OCI-LY3 (cell line): ENCODE measurements around the gene LOXHD1.

Source experiments
- H2AFZ ChIP-seq: fragments of 200-600, 300-600 bp; shearing (Covaris generic); 2 replicates; pipeline ENCODE4 v1.6.0; 2014; ENCODE audit warnings: antibody characterized with exemption, low read depth, low read length
- H3K27ac ChIP-seq: fragments of 200-600, 300-600 bp; sonication (generic); 2 replicates; pipeline ENCODE4 v1.5.1; 2014; ENCODE audit warnings: mild to moderate bottlenecking, low read length, moderate library complexity, mixed read lengths
- H3K27me3 ChIP-seq: fragments of 200-600, 300-600 bp; sonication (generic); 2 replicates; pipeline ENCODE4 v1.6.1; 2014; ENCODE audit warnings: low read depth, low read length, mixed read lengths
- H3K36me3 ChIP-seq: fragments of 200-600, 300-600 bp; sonication (generic); replicated peaks from 2 replicates; pipeline ENCODE3; 2014; ENCODE audit warnings: low read depth, low read length, mixed read lengths
- H3K4me1 ChIP-seq: fragments of 300-600, 200-600 bp; sonication (generic); 2 replicates; pipeline ENCODE4 v1.6.1; 2014; ENCODE audit warnings: low read length, mixed read lengths
- H3K4me2 ChIP-seq: fragments of 200-600, 300-600 bp; sonication (generic); 2 replicates; pipeline ENCODE4 v1.6.1; 2014; ENCODE audit warnings: low read length, mixed read lengths
- H3K4me3 ChIP-seq: fragments of 300-600, 200-600 bp; sonication (generic); 2 replicates; pipeline ENCODE4 v1.5.1; 2014; ENCODE audit warnings: antibody characterized with exemption, mild to moderate bottlenecking, low read length, moderate library complexity
- H3K79me2 ChIP-seq: fragments of 300-600, 200-600 bp; shearing (Covaris generic); 2 replicates; pipeline ENCODE4 v1.6.1; 2014; ENCODE audit warnings: mild to moderate bottlenecking, low read length, mixed read lengths
- H3K9ac ChIP-seq: fragments of 300-600, 200-600 bp; shearing (Covaris generic); 2 replicates; pipeline ENCODE4 v1.6.0; 2014; ENCODE audit warnings: mild to moderate bottlenecking, low read length, moderate library complexity
- H3K9me3 ChIP-seq: fragments of 200-600, 300-600 bp; shearing (Covaris generic); 2 replicates; pipeline ENCODE4 v1.6.1; 2014; ENCODE audit warnings: low read length, mixed read lengths; ENCODE audit not compliant: insufficient read depth
- H4K20me1 ChIP-seq: fragments of 200-600, 300-600 bp; sonication (generic); 2 replicates; pipeline ENCODE4 v1.6.1; 2016; ENCODE audit warnings: low read length, mixed read lengths; ENCODE audit not compliant: insufficient read depth
- EZH2phosphoT487 ChIP-seq: fragments of 200-600 bp; shearing (Covaris generic); IDR thresholded peaks from 2 replicates; pipeline ENCODE4 v1.6.1; 2018; ENCODE audit warnings: antibody characterized with exemption, mixed run types, low read depth
- TF ChIP-seq, protein P1 (sequence below): fragments of 200-600, 300-600 bp; sonication (generic); IDR thresholded peaks from 2 replicates; pipeline ENCODE4 v1.5.1; 2014; ENCODE audit warnings: antibody characterized with exemption, low read length, low read depth

Gene LOXHD1

DNA sequence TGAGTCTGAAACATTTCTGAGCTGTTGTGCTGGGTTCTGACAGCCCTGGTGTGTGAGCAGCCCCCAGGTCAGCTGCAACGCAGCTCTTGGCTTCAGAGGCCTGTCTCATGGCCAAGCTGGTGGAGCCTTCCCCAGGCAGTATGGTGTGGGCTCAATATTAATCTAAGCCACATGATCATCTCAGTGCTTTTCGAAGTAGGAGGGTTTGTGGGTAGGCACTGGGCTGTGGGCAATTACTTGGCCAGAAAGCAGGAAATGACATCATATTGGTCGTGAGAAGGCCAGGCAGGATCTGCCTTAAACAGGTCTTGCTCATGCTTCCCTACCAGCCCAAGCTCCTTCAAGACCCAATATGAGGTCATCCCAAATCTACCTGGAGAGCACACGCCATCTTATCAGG lies 26.9 kb downstream of the LOXHD1 start:
- no peak overlapping the region for H3K27ac ChIP-seq
- no peaks in the 10 kb centered on the region for H4K20me1 ChIP-seq
- no peaks in the 10 kb centered on the region for H3K79me2 ChIP-seq
- no peaks in the 10 kb centered on the region for H3K9me3 ChIP-seq
- H3K36me3 ChIP-seq = no peaks in the 10 kb centered on the region
- TF ChIP-seq, protein P1, sequence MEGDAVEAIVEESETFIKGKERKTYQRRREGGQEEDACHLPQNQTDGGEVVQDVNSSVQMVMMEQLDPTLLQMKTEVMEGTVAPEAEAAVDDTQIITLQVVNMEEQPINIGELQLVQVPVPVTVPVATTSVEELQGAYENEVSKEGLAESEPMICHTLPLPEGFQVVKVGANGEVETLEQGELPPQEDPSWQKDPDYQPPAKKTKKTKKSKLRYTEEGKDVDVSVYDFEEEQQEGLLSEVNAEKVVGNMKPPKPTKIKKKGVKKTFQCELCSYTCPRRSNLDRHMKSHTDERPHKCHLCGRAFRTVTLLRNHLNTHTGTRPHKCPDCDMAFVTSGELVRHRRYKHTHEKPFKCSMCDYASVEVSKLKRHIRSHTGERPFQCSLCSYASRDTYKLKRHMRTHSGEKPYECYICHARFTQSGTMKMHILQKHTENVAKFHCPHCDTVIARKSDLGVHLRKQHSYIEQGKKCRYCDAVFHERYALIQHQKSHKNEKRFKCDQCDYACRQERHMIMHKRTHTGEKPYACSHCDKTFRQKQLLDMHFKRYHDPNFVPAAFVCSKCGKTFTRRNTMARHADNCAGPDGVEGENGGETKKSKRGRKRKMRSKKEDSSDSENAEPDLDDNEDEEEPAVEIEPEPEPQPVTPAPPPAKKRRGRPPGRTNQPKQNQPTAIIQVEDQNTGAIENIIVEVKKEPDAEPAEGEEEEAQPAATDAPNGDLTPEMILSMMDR = no peak
- TF ChIP-seq EZH2phosphoT487 = no peak
- no peaks in the 10 kb centered on the region for H3K4me1 ChIP-seq
- H3K9ac ChIP-seq = no peak overlapping the region
- peaks cover 52% of the 10 kb centered on the region for H3K27me3 ChIP-seq
- H3K4me3 ChIP-seq = no peak overlapping the region
- no peak overlapping the region for H2AFZ ChIP-seq
- H3K4me2 ChIP-seq = no peak overlapping the region

DNA sequence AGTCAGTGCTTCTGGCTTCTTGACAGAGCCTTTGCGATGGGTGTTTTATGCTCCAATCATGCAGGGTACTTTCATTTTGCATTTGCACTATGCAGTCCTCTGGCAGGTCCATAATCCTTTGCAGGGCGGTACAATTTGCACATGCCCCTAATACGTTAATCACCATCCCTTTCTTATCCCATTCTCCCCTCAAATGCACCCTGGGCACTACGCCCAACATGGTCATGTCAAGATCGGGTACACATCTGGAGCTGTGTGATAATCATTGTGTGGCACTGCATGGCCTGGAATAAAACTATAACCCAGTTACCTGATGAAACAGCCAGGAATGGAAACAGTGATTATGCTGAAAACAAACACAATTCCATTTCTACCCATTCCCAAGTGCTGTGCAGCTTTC lies 27.7 kb downstream of the LOXHD1 start:
- Histone ChIP-seq H3K9ac (no peak overlapping the region), H3K9me3 (no peaks in the 10 kb centered on the region), H2AFZ (no peak overlapping the region), H3K79me2 (no peaks in the 10 kb centered on the region), H3K36me3 (no peaks in the 10 kb centered on the region), H3K4me3 (no peak overlapping the region), H3K4me2 (no peak overlapping the region), H4K20me1 (no peaks in the 10 kb centered on the region), H3K27ac (no peak overlapping the region), H3K4me1 (no peaks in the 10 kb centered on the region), H3K27me3 (peaks cover 45% of the 10 kb centered on the region)
- TF ChIP-seq EZH2phosphoT487 = no peak
- TF ChIP-seq, protein P1 = no peak

DNA sequence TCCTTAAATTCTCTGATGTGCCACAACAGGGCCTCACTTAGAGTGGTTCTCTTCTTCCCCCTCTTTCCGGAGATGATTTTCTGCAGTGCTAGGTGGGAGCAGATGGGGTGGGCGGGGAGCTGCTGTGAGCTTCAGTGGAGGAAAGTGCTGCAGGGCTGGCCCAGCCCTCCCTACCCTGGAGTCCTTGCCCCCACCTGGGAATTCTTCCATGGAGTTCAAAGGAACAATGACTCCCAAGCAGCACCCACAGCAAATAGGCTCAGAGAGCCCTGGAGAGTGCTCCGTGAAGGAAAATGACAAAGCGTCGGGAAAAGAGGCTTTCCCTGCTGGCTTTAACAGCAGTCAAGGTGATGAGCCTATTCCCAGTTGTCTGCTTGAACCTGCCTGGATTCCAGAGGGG lies 28.8 kb downstream of the LOXHD1 start:
- TF ChIP-seq EZH2phosphoT487 = no peak
- TF ChIP-seq, protein P1 = no peak
- Histone ChIP-seq H2AFZ (no peak overlapping the region), H3K4me1 (no peaks in the 10 kb centered on the region), H3K36me3 (no peaks in the 10 kb centered on the region), H3K9ac (no peak overlapping the region), H3K4me2 (no peak overlapping the region), H3K9me3 (no peaks in the 10 kb centered on the region), H3K4me3 (no peak overlapping the region), H4K20me1 (no peaks in the 10 kb centered on the region), H3K79me2 (no peaks in the 10 kb centered on the region), H3K27ac (no peak overlapping the region), H3K27me3 (peaks cover 34% of the 10 kb centered on the region)

DNA sequence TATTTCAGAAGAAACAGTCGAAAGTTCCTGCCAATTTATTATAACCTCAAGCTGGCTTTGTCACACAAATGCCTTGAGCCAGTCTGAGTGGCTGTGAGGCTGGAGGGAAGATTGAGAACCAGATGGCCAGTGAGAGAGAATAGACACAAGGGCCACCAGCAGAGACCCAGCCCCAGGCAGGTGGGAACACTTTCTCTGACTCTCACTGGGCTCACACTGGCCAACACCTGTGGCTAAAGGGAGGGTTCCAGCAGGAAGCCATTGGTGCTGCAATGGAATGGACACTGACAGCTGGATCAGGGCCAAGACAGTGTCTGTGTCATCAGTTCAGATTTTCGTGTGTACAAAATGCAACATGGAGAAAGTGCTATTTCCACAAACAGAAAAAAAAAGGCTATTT lies 29.9 kb downstream of the LOXHD1 start:
- TF ChIP-seq EZH2phosphoT487 = no peak
- TF ChIP-seq, protein P1 = no peak
- Histone ChIP-seq H3K27ac (no peak overlapping the region), H3K9me3 (no peaks in the 10 kb centered on the region)

More for the DNA sequence above, 29.9 kb downstream of the LOXHD1 start:
- Histone ChIP-seq H3K9ac (no peak overlapping the region), H3K36me3 (no peaks in the 10 kb centered on the region), H3K27me3 (peaks cover 27% of the 10 kb centered on the region), H3K4me3 (no peak overlapping the region), H2AFZ (no peak overlapping the region), H4K20me1 (no peaks in the 10 kb centered on the region), H3K79me2 (no peaks in the 10 kb centered on the region), H3K4me2 (no peak overlapping the region), H3K4me1 (no peaks in the 10 kb centered on the region)
